GM10248 (cell line): ENCODE results near the gene PCDHGA3.

Experiments
- CTCF ChIA-PET: fragments of 300-600 bp; sonication (Branson Sonifier 250); formaldehyde crosslinking; extraction: SDS; loops from one replicate; lab custom pipeline; 2021; ENCODE audit warnings: antibody characterized with exemption; lab: Yijun Ruan, JAX
- POLR2A ChIA-PET: fragments of 350-650 bp; sonication (Branson Sonifier 250); formaldehyde crosslinking; extraction: SDS; loops from one replicate; lab custom pipeline; 2020; ENCODE audit warnings: antibody characterized with exemption; lab: Yijun Ruan, JAX
- DNase-seq: peaks from one replicate; pipeline ENCODE4 v3.0.0; 2012; ENCODE audit errors: extremely low spot score
- CTCF ChIP-seq: IDR thresholded peaks from 2 replicates; pipeline ENCODE4 v1.5.1; 2012; ENCODE audit warnings: mild to moderate bottlenecking, low read depth; ENCODE audit errors: extremely low read depth, missing control alignments, control extremely low read depth

PCDHGA3 gene

GRCh38 chr5:141349917-141350619, 6.4 kb downstream of the PCDHGA3 start, which contains the start of gene PCDHGB1:
Gene PCDHGB1 (plus strand): TSS chr5:141350099. CDS start chr5:141350261, 162 bp downstream.
- DNase-seq: peak; percentile 68
- POLR2A ChIA-PET: no interaction called here
- CTCF ChIA-PET: interaction anchor here (0.6 to 3.2 kb wide), 13 partner anchors 8 to 214 kb away, joined by 3 to 14 read pairs (median 4); partner anchors contain the start of genes PCDHB14, PCDHGA1, PCDHGA10 and PCDHGA2
- TF ChIP-seq CTCF: peak; percentile 62

- ChIA-PET CTCF (interaction anchor here (1.1 to 3.2 kb wide), 6 partner anchors 21 to 212 kb away, joined by 3 to 14 read pairs (median 6); partner anchors contain the start of genes PCDHGA1, PCDHGA10 and TAF7), POLR2A (no interaction called here)
- no peak for TF ChIP-seq CTCF
- DNase-seq: no peak
Measured at GRCh38 chr5:141351591-141351990, 8.0 kb downstream of the PCDHGA3 start.

GRCh38 chr5:141354900-141355469, 11.4 kb downstream of the PCDHGA3 start, which contains the start of gene PCDHGA4:
Gene PCDHGA4 (plus strand): TSS chr5:141355021. CDS start chr5:141355108, 87 bp downstream.
- DNase-seq: no peak
- POLR2A ChIA-PET: no interaction called here
- peak; percentile 44 for TF ChIP-seq CTCF
- CTCF ChIA-PET: interaction anchor here (0.9 to 2.5 kb wide), 10 partner anchors 9 to 209 kb away, joined by 3 to 12 read pairs (median 4); partner anchors contain the start of genes PCDHGA1, PCDHGA10, PCDHGA5 and PCDHGB3

GRCh38 chr5:141355641-141356040, 12.0 kb downstream of the PCDHGA3 start:
- ChIA-PET CTCF (interaction anchor here (0.9 to 2.5 kb wide), 11 partner anchors 9 to 208 kb away, joined by 3 to 12 read pairs (median 4); partner anchors contain the start of genes PCDHGA1, PCDHGA10, PCDHGA5 and PCDHGB3), POLR2A (no interaction called here)
- TF ChIP-seq CTCF: no peak
- DNase-seq: no peak

- ChIA-PET POLR2A (no interaction called here), CTCF (interaction anchor here (0.9 to 2.5 kb wide), 7 partner anchors 8 to 208 kb away, joined by 3 to 10 read pairs (median 4); partner anchors contain the start of genes PCDHGA10 and PCDHGA5)
Measured at GRCh38 chr5:141356133-141356532, 12.5 kb downstream of the PCDHGA3 start.

More at GRCh38 chr5:141356133-141356532, 12.5 kb downstream of the PCDHGA3 start:
- TF ChIP-seq CTCF: no peak
- DNase-seq: no peak
